H9 (cell line): ENCODE measurements around the gene C1orf226. TPM values are rescaled to one million over a fixed set of nuclear protein-coding genes. Genes with fewer than 3 reads are reported as not detected.

ENCODE experiments used
- DNase-seq: peaks from one replicate; pipeline ENCODE4 v3.0.0-alpha.2; 2017
- H2AFZ ChIP-seq: one replicate; pipeline ENCODE4 v1.6.1; 2013; ENCODE audit warnings: mild to moderate bottlenecking, low read length, control low read depth, moderate library complexity
- H2AK5ac ChIP-seq: 2 replicates; pipeline ENCODE4 v1.6.1; 2013; ENCODE audit warnings: low read length, control low read depth, mixed read lengths; ENCODE audit not compliant: insufficient read length
- H2BK120ac ChIP-seq: one replicate; pipeline ENCODE4 v1.6.1; 2013; ENCODE audit warnings: low read depth, mild to moderate bottlenecking, low read length, control low read depth, inconsistent platforms; ENCODE audit not compliant: poor library complexity, severe bottlenecking
- H2BK12ac ChIP-seq: 2 replicates; pipeline ENCODE4 v1.6.1; 2013; ENCODE audit warnings: low read length, control low read depth, mixed read lengths, low read depth; ENCODE audit not compliant: insufficient read length
- H2BK15ac ChIP-seq: 2 replicates; pipeline ENCODE4 v1.6.1; 2013; ENCODE audit warnings: low read depth, low read length, control low read depth
- H2BK20ac ChIP-seq: one replicate; pipeline ENCODE4 v1.6.1; 2013; ENCODE audit warnings: low read depth, mild to moderate bottlenecking, low read length, control low read depth, inconsistent platforms; ENCODE audit not compliant: poor library complexity, severe bottlenecking
- H2BK5ac ChIP-seq: 2 replicates; pipeline ENCODE4 v1.6.1; 2013; ENCODE audit warnings: low read length, control low read depth, mixed read lengths; ENCODE audit not compliant: insufficient read length
- H3K14ac ChIP-seq: 2 replicates; pipeline ENCODE4 v1.6.1; 2013; ENCODE audit warnings: low read length, control low read depth; ENCODE audit not compliant: insufficient read depth
- H3K18ac ChIP-seq: 2 replicates; pipeline ENCODE4 v1.6.1; 2013; ENCODE audit warnings: low read depth, mild to moderate bottlenecking, mixed read lengths, low read length, control low read depth; ENCODE audit not compliant: insufficient read length
- H3K23ac ChIP-seq: 2 replicates; pipeline ENCODE4 v1.6.1; 2013; ENCODE audit warnings: low read length, control low read depth, mixed read lengths, low read depth; ENCODE audit not compliant: insufficient read length
- H3K23me2 ChIP-seq: 2 replicates; pipeline ENCODE4 v1.6.1; 2013; ENCODE audit warnings: low read depth, mild to moderate bottlenecking, mixed read lengths, low read length, control low read depth; ENCODE audit not compliant: insufficient read length, poor library complexity, severe bottlenecking
- H3K27ac ChIP-seq: 2 replicates; pipeline ENCODE4 v1.5.1; 2013; ENCODE audit warnings: low read length, control low read depth, mixed read lengths, low read depth; ENCODE audit not compliant: insufficient read length
- H3K27me3 ChIP-seq: 2 replicates; pipeline ENCODE4 v1.6.1; 2013; ENCODE audit warnings: low read length, control low read depth, inconsistent platforms; ENCODE audit not compliant: insufficient read depth
- H3K4ac ChIP-seq: 2 replicates; pipeline ENCODE4 v1.6.1; 2013; ENCODE audit warnings: low read depth, mild to moderate bottlenecking, control low read depth, inconsistent platforms, low read length, moderate library complexity
- H3K4me1 ChIP-seq: 2 replicates; pipeline ENCODE4 v1.6.1; 2013; ENCODE audit warnings: low read length, control low read depth, inconsistent platforms; ENCODE audit not compliant: insufficient read depth
- H3K4me2 ChIP-seq: 2 replicates; pipeline ENCODE4 v1.6.1; 2013; ENCODE audit warnings: low read length, control low read depth, mixed read lengths; ENCODE audit not compliant: insufficient read length, insufficient read depth
- H3K56ac ChIP-seq: 2 replicates; pipeline ENCODE4 v1.6.1; 2013; ENCODE audit warnings: low read depth, mild to moderate bottlenecking, mixed read lengths, low read length, control low read depth; ENCODE audit not compliant: insufficient read length
- H3K79me1 ChIP-seq: 2 replicates; pipeline ENCODE4 v1.6.1; 2013; ENCODE audit warnings: low read depth, mild to moderate bottlenecking, moderate library complexity, low read length, control low read depth, inconsistent platforms; ENCODE audit not compliant: insufficient read depth, poor library complexity, severe bottlenecking
- H3K79me2 ChIP-seq: 2 replicates; pipeline ENCODE4 v1.6.1; 2013; ENCODE audit warnings: low read length, control low read depth, inconsistent platforms; ENCODE audit not compliant: insufficient read depth
- H3K9ac ChIP-seq: 2 replicates; pipeline ENCODE4 v1.6.1; 2013; ENCODE audit warnings: low read length, control low read depth, mixed read lengths; ENCODE audit not compliant: insufficient read length; ENCODE audit errors: extremely low read depth
- H3K9me3 ChIP-seq: one replicate; pipeline ENCODE4 v1.6.1; 2013; ENCODE audit warnings: low read depth, low read length, inconsistent platforms; ENCODE audit not compliant: control insufficient read depth
- H3T11ph ChIP-seq: one replicate; pipeline ENCODE4 v1.6.1; 2013; ENCODE audit warnings: mild to moderate bottlenecking, low read length, control low read depth, inconsistent platforms
- H4K20me1 ChIP-seq: one replicate; pipeline ENCODE4 v1.6.1; 2013; ENCODE audit not compliant: control insufficient read depth, insufficient read length, insufficient read depth
- H4K5ac ChIP-seq: 2 replicates; pipeline ENCODE4 v1.6.1; 2013; ENCODE audit warnings: low read depth, mild to moderate bottlenecking, mixed read lengths, low read length, control low read depth; ENCODE audit not compliant: insufficient read length
- H4K8ac ChIP-seq: replicated peaks from 2 replicates; pipeline ENCODE4 v1.6.1; 2013; ENCODE audit warnings: low read length, control low read depth, mixed read lengths, low read depth; ENCODE audit not compliant: insufficient read length
- H4K91ac ChIP-seq: 2 replicates; pipeline ENCODE4 v1.6.1; 2013; ENCODE audit warnings: low read depth, mild to moderate bottlenecking, moderate library complexity, mixed read lengths, low read length, control low read depth; ENCODE audit not compliant: insufficient read length
- H3K27ac Mint-ChIP-seq, 3 experiments: 2 replicates in 2 of 3; 3 replicates in 1 of 3; pipeline ENCODE4 v1.8.0; 2020 to 2021; ENCODE audit warnings: mixed read lengths in 3 of 3, mild to moderate bottlenecking in 1 of 3, moderate library complexity in 1 of 3
- H3K27me3 Mint-ChIP-seq: 2 replicates; pipeline ENCODE4 v1.8.0; 2021; ENCODE audit warnings: low read depth, mild to moderate bottlenecking, moderate library complexity, mixed read lengths
- H3K36me3 Mint-ChIP-seq, 3 experiments: 2 replicates in 2 of 3; 3 replicates in 1 of 3; pipeline ENCODE4 v1.8.0; 2020 to 2021; ENCODE audit warnings: low read depth in 3 of 3, mixed read lengths in 3 of 3; ENCODE audit not compliant: insufficient read depth in 1 of 3
- H3K4me1 Mint-ChIP-seq, 2 experiments: 2 replicates each; pipeline ENCODE4 v1.8.0; 2020; ENCODE audit warnings: mixed read lengths in 2 of 2
- H3K4me3 Mint-ChIP-seq, 2 experiments: 2 replicates in 1 of 2; 3 replicates in 1 of 2; pipeline ENCODE4 v1.8.0; 2020 to 2021; ENCODE audit warnings: mild to moderate bottlenecking in 2 of 2, mixed read lengths in 2 of 2, moderate library complexity in 1 of 2
- H3K9me3 Mint-ChIP-seq, 2 experiments: 2 replicates in 1 of 2; 3 replicates in 1 of 2; pipeline ENCODE4 v1.8.0; 2020; ENCODE audit warnings: mild to moderate bottlenecking in 2 of 2, mixed read lengths in 2 of 2, moderate library complexity in 1 of 2
- total RNA-seq: library from RNA; stranded (reverse); gene quantifications from 2 replicates; pipeline ENCODE4 v1.2.1, GENCODE V29; 2021
- TF ChIP-seq, protein P1 (sequence below): fragments of 200-600 bp; sonication (generic); conservative IDR thresholded peaks from 3 replicates; pipeline ENCODE4 v1.8.0; 2021; ENCODE audit warnings: antibody characterized with exemption, mild to moderate bottlenecking

C1orf226 gene
- total RNA-seq, 1 experiment from 2014 or later = 11.5 TPM

DNA sequence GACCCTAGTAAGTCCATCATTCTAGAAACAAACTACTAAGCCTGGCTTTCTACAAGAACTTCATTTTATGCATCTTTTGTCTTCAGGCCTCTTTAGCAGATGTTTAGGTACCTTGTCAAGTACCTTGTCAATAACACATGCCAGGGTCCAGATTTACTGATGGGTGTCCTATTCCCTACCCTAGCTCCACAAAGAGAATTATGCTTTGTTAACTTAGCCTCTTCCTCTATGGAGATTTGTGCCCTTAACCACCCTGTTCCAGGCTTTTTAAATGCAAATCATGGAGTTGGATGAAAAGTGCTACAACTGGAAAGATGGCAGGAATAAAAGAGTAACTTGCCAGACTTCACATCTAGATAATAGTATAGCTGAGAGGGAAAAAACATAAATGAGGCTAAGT lies 47.5 kb upstream of the C1orf226 start:
- no peak overlapping the region for H3K27ac ChIP-seq

More for the DNA sequence above, 47.5 kb upstream of the C1orf226 start:
- Histone ChIP-seq H3K9ac (no peak overlapping the region), H3K27me3 (no peaks in the 10 kb centered on the region), H4K91ac (no peak overlapping the region), H3K56ac (no peak overlapping the region), H3K4ac (no peak overlapping the region), H3K4me1 (peaks cover 4% of the 10 kb centered on the region; the same call in 1 of the 2 replicates), H4K8ac (no peak overlapping the region), H2BK5ac (no peak overlapping the region), H2AFZ (no peak overlapping the region), H3K4me2 (no peak overlapping the region), H2BK20ac (no peak overlapping the region), H2BK12ac (no peak overlapping the region), H3K79me2 (no peaks in the 10 kb centered on the region), H2BK15ac (no peak overlapping the region), H3K23ac (no peak overlapping the region), H2BK120ac (no peak overlapping the region), H4K20me1 (no peaks in the 10 kb centered on the region), H2AK5ac (no peak overlapping the region), H4K5ac (no peak overlapping the region), H3K23me2 (no peaks in the 10 kb centered on the region), H3K9me3 (no peaks in the 10 kb centered on the region), H3T11ph (no peak overlapping the region), H3K79me1 (no peaks in the 10 kb centered on the region), H3K14ac (no peak overlapping the region), H3K18ac (no peak overlapping the region)
- Mint-ChIP-seq H3K27ac (no peak overlapping the region), H3K27me3 (no peaks in the 10 kb centered on the region; the same call in 1 of the 2 replicates), H3K36me3 (no peaks in the 10 kb centered on the region; a peak in 1 of 7 replicates), H3K9me3 (no peaks in the 10 kb centered on the region; a peak in 1 of 5 replicates), H3K4me1 (peaks cover 13 to 14% of the 10 kb centered on the region in 2 experiments), H3K4me3 (no peak overlapping the region)
- DNase-seq = no peak
- TF ChIP-seq, protein P1, sequence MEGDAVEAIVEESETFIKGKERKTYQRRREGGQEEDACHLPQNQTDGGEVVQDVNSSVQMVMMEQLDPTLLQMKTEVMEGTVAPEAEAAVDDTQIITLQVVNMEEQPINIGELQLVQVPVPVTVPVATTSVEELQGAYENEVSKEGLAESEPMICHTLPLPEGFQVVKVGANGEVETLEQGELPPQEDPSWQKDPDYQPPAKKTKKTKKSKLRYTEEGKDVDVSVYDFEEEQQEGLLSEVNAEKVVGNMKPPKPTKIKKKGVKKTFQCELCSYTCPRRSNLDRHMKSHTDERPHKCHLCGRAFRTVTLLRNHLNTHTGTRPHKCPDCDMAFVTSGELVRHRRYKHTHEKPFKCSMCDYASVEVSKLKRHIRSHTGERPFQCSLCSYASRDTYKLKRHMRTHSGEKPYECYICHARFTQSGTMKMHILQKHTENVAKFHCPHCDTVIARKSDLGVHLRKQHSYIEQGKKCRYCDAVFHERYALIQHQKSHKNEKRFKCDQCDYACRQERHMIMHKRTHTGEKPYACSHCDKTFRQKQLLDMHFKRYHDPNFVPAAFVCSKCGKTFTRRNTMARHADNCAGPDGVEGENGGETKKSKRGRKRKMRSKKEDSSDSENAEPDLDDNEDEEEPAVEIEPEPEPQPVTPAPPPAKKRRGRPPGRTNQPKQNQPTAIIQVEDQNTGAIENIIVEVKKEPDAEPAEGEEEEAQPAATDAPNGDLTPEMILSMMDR = no peak
